ENCODE data around the gene TGFB1I1. TPM values are rescaled to one million over a fixed set of nuclear protein-coding genes. Genes with fewer than 3 reads are reported as not detected.
A peak's percentile ranks its signal among the peaks of the same experiment; 100 is the strongest.

Gene TGFB1I1
- total RNA-seq, 1 experiment from 2014 or later: 9.3 TPM

DNA sequence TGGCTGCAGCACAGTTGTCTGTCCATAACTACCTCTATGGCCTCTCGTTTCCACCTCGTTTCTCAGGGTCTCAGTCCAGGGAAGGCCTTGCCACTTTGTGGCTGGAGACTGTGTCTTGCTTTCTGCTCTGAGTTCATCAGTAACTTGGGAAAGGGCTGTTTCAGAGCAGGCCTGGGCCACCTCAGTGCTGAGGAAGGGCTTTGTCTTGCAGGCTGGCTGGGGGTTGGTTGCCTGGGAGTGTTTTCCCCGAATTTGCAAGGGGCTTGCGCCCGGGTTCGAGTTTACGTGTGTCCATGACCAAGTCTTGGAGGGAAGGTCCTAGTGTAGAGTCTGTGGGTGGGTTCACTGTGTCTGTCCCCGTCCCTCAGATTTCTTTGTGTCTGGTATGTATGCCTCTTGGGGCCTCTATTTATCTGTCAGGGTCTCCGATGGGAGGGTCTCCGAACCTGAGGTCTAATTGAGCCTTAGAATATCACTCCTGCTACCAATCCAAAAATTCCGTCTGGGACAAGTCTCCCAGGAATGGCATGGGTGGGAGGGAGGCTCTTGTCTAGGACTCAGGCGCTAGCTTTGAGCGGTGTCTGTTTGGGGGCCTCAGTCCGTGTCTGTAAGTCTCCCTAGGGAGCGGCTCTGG is 594 bp upstream of the TGFB1I1 start:
- Histone ChIP-seq H3K27me3 (replicated peaks; ENCODE audit: control insufficient read depth, insufficient read depth, low read length) (no peaks in the 10 kb centered on the region), H3K9me3 (no peaks in the 10 kb centered on the region), H3K4me3 (ENCODE audit: low read depth, low read length) (peak overlapping the region; percentile 47), H3K4me1 (no peaks in the 10 kb centered on the region; the same call in 1 of the 2 replicates), H3K36me3 (ENCODE audit: control insufficient read depth, insufficient read depth, low read length) (no peaks in the 10 kb centered on the region)
- H3K27ac Mint-ChIP-seq (ENCODE audit: unreplicated experiment): no peak overlapping the region
- intact Hi-C loops (cut with micrococcal nuclease; ENCODE audit: unreplicated experiment): no loop called here
- H3K4me3 Mint-ChIP-seq (ENCODE audit: unreplicated experiment): peak overlapping the region; percentile 96
- no peaks in the 10 kb centered on the region for H3K27me3 Mint-ChIP-seq (ENCODE audit: insufficient read depth, unreplicated experiment)
- H3K36me3 Mint-ChIP-seq (ENCODE audit: insufficient read depth, unreplicated experiment): peaks cover 8% of the 10 kb centered on the region
- H3K4me1 Mint-ChIP-seq (ENCODE audit: low read depth, unreplicated experiment): peaks cover 22% of the 10 kb centered on the region
- CTCF ChIA-PET: interaction anchor here (0.6 kb wide), 1 partner anchor 30 kb away, joined by 3 read pairs; no protein-coding TSS in a partner anchor
- DNase-seq: no peak
- H3K9me3 Mint-ChIP-seq (ENCODE audit: unreplicated experiment): no peaks in the 10 kb centered on the region
- no TSS peak for BruUV-seq (replicated peaks)
- TF ChIP-seq, protein P1, sequence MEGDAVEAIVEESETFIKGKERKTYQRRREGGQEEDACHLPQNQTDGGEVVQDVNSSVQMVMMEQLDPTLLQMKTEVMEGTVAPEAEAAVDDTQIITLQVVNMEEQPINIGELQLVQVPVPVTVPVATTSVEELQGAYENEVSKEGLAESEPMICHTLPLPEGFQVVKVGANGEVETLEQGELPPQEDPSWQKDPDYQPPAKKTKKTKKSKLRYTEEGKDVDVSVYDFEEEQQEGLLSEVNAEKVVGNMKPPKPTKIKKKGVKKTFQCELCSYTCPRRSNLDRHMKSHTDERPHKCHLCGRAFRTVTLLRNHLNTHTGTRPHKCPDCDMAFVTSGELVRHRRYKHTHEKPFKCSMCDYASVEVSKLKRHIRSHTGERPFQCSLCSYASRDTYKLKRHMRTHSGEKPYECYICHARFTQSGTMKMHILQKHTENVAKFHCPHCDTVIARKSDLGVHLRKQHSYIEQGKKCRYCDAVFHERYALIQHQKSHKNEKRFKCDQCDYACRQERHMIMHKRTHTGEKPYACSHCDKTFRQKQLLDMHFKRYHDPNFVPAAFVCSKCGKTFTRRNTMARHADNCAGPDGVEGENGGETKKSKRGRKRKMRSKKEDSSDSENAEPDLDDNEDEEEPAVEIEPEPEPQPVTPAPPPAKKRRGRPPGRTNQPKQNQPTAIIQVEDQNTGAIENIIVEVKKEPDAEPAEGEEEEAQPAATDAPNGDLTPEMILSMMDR (IDR thresholded peaks at IDR 0.05; ENCODE audit: insufficient read depth in 1 of 2, low read depth in 1 of 2, low read length in 1 of 2, severe bottlenecking in 1 of 2, unreplicated experiment in 1 of 2): no peak
- POLR2A ChIA-PET: interaction anchor here (1.3 kb wide), 1 partner anchor 12 kb away, joined by 17 read pairs; no protein-coding TSS in a partner anchor

DNA sequence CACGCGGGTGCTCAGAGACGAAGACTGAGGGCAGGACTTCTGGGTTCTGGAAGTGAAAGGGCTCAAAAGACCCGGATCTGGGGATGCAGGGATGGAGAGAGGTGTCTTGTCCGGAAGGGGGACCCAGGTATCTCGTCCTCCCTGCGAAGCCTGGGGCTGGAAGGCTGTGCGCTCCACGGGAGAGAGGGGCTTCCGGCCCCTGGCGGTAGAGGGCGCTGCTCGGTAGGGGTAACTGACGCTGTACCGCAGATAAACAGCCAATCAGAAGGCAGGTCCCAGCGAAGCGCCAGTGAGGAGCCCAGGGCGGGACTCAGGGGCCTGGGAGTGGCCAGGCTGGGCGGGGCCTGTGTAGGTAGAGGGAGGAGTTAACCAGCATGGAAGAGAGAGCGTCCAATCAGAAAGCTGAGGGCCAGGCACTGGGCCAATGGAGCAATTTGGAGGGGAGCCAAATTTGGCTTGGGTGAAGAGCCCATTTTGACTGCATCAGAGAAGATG is 804 bp downstream of the TGFB1I1 start:
- Mint-ChIP-seq H3K4me1 (ENCODE audit: low read depth, unreplicated experiment) (peaks cover 24% of the 10 kb centered on the region), H3K9me3 (ENCODE audit: unreplicated experiment) (no peaks in the 10 kb centered on the region), H3K27me3 (ENCODE audit: insufficient read depth, unreplicated experiment) (no peaks in the 10 kb centered on the region), H3K4me3 (ENCODE audit: unreplicated experiment) (peak overlapping the region; percentile 96), H3K27ac (ENCODE audit: unreplicated experiment) (peak overlapping the region; percentile 57), H3K36me3 (ENCODE audit: insufficient read depth, unreplicated experiment) (peaks cover 14% of the 10 kb centered on the region)
- no peaks in the 10 kb centered on the region for H3K27me3 ChIP-seq (replicated peaks; ENCODE audit: control insufficient read depth, insufficient read depth, low read length)
- TF ChIP-seq, protein P1 (IDR thresholded peaks at IDR 0.05; ENCODE audit: insufficient read depth in 1 of 2, low read depth in 1 of 2, low read length in 1 of 2, severe bottlenecking in 1 of 2, unreplicated experiment in 1 of 2): peak in 1 of 2 experiments; percentile 16
- no peaks in the 10 kb centered on the region for H3K36me3 ChIP-seq (ENCODE audit: control insufficient read depth, insufficient read depth, low read length)
- ChIA-PET CTCF (interaction anchor here (1.0 kb wide), 1 partner anchor 21 kb away, joined by 3 read pairs; no protein-coding TSS in a partner anchor), POLR2A (no interaction called here)
- H3K4me3 ChIP-seq (ENCODE audit: low read depth, low read length): peak overlapping the region; percentile 47; the same call in 1 of the 2 replicates
- peak; percentile 69 to 75 for DNase-seq
- BruUV-seq (replicated peaks): no TSS peak
- intact Hi-C loops (cut with micrococcal nuclease; ENCODE audit: unreplicated experiment): no loop called here
- H3K9me3 ChIP-seq: no peaks in the 10 kb centered on the region
- H3K4me1 ChIP-seq: no peaks in the 10 kb centered on the region; the same call in 1 of the 2 replicates

DNA sequence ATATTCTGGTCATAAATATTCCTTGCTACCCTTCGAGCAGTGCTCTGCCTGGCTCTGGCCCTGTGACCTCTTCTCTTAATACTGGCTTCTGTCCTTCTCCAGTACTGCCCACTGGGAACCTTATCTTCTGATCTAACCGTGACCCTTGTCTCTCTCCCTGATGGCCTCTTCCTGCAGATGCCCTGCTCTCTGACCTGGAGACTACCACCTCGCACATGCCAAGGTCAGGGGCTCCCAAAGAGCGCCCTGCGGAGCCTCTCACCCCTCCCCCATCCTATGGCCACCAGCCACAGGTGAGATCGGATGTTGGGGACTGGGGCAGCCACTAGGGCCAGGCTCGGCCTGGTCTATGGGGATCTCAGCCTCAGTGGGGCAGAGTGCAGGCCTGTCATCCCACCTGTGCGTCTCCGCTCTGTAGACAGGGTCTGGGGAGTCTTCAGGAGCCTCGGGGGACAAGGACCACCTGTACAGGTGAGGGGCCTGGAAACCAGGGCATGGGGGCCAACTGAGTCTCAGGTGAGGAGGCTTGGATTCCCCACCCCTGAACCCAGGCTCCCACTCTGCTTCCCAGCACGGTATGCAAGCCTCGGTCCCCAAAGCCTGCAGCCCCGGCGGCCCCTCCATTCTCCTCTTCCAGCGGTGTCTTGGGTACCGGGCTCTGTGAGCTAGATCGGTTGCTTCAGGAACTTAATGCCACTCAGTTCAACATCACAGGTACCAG is 1.5 kb downstream of the TGFB1I1 start:
- intact Hi-C loops (cut with micrococcal nuclease; ENCODE audit: unreplicated experiment): no loop called here
- POLR2A ChIA-PET: no interaction called here
- TF ChIP-seq, protein P1 (IDR thresholded peaks at IDR 0.05; ENCODE audit: insufficient read depth in 1 of 2, low read depth in 1 of 2, low read length in 1 of 2, severe bottlenecking in 1 of 2, unreplicated experiment in 1 of 2): no peak
- CTCF ChIA-PET: interaction anchor here (1.0 to 1.1 kb wide), 2 partner anchors 15 to 22 kb away, joined by 3 read pairs; no protein-coding TSS in a partner anchor
- Mint-ChIP-seq H3K27ac (ENCODE audit: unreplicated experiment) (peak overlapping the region; percentile 57), H3K27me3 (ENCODE audit: insufficient read depth, unreplicated experiment) (no peaks in the 10 kb centered on the region), H3K36me3 (ENCODE audit: insufficient read depth, unreplicated experiment) (peaks cover 19% of the 10 kb centered on the region), H3K4me1 (ENCODE audit: low read depth, unreplicated experiment) (peaks cover 24% of the 10 kb centered on the region), H3K9me3 (ENCODE audit: unreplicated experiment) (no peaks in the 10 kb centered on the region), H3K4me3 (ENCODE audit: unreplicated experiment) (peak overlapping the region; percentile 96)
- no TSS peak for BruUV-seq (replicated peaks)
- Histone ChIP-seq H3K36me3 (ENCODE audit: control insufficient read depth, insufficient read depth, low read length) (no peaks in the 10 kb centered on the region), H3K4me1 (peaks cover 3% of the 10 kb centered on the region), H3K9me3 (no peaks in the 10 kb centered on the region), H3K27me3 (replicated peaks; ENCODE audit: control insufficient read depth, insufficient read depth, low read length) (no peaks in the 10 kb centered on the region), H3K4me3 (ENCODE audit: low read depth, low read length) (no peak overlapping the region)
- no peak for DNase-seq

Measured in Caco-2 (cell line).